Suprapubic skin (tissue), 3 donors: ENCODE measurements around the gene ACOX3.

Experiments
- CTCF ChIP-seq, 2 donors: fragments of 200-600 bp in 1 of 2; fragments of 450-650 bp in 1 of 2; sonication (generic) in 1 of 2; IDR thresholded peaks; one replicate each; pipeline ENCODE4 v1.5.1; 2016 to 2019; ENCODE audit warnings: antibody characterized with exemption in 2 of 2, mild to moderate bottlenecking in 1 of 2, moderate library complexity in 1 of 2
- EP300 ChIP-seq: sonication (generic); formaldehyde crosslinking; IDR thresholded peaks from one replicate; pipeline ENCODE4 v1.6.1; 2017; ENCODE audit warnings: antibody characterized with exemption

DNA sequence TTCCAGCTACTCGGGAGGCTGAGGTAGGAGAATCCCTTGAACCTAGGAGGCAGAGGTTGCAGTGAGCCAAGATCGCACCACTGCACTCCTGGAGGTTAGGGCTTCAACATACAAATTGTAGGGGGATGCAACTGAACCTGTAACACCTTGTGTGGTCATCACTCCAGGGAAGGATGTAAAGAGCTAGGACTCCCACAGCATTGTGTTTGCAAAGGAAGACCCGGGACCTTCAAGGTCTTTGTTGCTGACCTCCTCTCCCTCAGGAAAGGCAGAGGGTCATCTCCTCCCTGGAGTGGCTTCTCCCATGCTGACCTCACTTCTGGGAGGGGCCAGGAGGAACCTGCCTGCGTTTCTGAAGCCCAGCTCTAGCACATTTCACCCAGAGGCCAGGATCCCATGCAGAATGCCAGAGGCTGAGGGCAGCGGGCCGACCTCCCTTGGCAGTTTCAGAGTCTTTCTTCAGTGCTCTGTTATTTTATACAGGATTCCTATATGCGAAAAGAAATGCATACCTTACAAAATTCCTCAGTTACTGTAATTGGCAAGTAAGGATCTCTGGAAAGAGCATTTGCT lies 90.8 kb downstream of the ACOX3 start:
- TF ChIP-seq CTCF (IDR thresholded peaks at IDR 0.05): no peak
- TF ChIP-seq EP300: no peak
